HG02623 (cell line): ENCODE data around the gene FIBCD1.

Experiments used
- ATAC-seq: cut with Tn5 transposase; IDR thresholded peaks from one replicate; pipeline ENCODE4 v1.9.1; 2021; ENCODE audit warnings: moderate library complexity; ENCODE audit not compliant: unreplicated experiment

The FIBCD1 gene

DNA sequence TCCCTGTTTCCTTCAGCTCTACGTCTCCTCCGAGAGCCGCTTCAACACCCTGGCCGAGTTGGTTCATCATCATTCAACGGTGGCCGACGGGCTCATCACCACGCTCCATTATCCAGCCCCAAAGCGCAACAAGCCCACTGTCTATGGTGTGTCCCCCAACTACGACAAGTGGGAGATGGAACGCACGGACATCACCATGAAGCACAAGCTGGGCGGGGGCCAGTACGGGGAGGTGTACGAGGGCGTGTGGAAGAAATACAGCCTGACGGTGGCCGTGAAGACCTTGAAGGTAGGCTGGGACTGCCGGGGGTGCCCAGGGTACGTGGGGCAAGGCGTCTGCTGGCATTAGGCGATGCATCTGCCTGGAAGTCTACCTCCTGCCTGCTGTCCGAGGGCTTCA is 76.3 kb downstream of the FIBCD1 start:
- no peak for ATAC-seq

DNA sequence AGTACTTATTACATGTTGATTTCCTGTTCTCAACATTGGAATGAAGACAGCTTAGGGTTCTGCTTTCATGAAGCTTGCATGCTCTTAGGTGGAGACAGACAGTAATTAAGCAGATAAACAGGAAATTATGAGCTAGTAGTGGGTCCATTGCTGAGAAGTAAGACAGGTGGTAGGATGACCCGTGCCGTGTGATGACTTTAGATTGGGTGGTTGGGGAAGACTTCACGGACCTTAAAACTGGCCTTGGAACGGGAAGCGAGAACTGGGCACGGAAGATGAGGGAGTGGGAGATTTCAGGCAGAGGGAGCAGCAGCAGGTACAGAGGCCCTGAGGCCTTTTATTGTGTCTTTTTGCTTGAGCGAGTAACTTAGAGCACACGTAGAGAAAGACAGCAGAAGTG is 76.8 kb downstream of the FIBCD1 start:
- no peak for ATAC-seq

DNA sequence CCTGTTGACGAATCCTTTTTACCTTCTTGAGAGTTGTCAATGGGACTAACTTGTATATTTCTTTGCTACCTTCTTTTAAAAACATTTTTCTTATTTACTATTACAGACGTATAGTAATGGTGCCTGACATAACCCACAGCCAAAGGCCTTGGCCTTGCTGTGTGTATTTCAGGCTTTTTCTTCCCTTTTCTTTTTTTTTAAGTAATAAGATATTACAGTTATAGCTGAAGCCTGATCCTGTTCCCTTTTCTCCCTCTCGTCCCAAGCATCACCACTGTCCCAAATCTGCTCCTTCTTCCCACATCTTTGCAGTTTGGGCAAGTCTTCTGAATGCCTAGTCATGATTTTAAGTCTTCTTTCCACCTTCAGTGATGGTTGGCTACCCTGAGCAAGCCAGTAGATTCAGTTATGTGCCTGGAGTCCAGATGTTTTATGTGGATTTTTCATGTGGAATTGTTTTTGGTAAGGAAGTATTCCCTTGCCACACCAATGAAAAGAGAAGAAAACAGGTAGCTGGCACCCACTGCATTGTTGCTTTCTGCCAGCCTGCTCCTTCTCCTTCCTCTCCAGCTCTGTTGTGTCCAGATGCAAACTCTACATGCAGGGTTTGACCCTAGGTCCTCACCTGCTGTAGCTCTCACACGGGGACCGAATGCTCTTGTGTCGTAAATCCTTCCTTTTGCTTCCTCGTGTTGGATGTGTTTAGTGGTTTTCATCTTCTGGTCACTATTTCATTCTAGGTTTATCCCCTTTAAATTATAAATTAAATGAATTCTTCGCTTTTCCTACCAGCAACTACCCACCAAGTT is 77.5 kb downstream of the FIBCD1 start:
- ATAC-seq: no peak

DNA sequence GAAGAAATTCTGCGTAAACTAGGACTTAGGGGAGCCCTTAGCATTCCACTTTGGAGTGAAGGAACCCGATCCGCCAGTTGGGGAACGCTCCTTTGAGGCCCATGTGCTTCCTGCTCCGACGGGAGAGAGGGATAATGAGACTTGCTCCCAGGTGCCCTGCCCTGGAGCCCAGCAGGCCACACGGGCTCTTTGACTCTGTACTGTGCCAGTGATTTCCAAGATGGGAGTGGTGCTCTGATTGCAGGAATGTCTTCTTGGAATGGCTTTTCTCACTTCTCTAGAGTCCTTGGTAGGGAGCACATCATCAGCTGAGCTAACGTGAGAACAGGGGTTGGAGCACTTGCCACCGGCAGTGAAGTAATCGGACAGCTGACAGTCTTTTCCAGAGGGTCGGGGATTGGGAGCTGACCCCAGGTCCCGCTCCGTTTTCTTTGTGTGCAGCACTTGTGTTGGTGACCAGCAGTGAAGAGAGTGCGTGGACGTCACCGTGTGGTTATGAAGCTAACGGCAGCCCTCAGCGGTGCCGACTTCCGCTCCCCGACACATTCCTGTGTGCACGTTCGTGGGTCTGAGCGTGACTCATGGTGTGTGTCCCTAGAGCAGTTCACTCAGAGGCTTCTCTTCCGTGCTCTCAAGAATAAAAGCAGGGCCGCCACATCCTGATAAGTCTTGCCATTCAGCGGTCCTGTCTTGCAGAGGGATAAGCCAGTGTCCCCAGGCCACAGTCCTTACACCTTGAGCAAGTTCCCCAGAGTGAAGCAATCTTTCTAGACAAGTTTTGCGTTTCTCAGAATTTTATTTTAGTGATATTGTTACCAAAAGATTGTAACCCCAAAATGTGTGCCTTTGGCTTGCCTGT is 78.4 kb downstream of the FIBCD1 start:
- ATAC-seq: no peak

DNA sequence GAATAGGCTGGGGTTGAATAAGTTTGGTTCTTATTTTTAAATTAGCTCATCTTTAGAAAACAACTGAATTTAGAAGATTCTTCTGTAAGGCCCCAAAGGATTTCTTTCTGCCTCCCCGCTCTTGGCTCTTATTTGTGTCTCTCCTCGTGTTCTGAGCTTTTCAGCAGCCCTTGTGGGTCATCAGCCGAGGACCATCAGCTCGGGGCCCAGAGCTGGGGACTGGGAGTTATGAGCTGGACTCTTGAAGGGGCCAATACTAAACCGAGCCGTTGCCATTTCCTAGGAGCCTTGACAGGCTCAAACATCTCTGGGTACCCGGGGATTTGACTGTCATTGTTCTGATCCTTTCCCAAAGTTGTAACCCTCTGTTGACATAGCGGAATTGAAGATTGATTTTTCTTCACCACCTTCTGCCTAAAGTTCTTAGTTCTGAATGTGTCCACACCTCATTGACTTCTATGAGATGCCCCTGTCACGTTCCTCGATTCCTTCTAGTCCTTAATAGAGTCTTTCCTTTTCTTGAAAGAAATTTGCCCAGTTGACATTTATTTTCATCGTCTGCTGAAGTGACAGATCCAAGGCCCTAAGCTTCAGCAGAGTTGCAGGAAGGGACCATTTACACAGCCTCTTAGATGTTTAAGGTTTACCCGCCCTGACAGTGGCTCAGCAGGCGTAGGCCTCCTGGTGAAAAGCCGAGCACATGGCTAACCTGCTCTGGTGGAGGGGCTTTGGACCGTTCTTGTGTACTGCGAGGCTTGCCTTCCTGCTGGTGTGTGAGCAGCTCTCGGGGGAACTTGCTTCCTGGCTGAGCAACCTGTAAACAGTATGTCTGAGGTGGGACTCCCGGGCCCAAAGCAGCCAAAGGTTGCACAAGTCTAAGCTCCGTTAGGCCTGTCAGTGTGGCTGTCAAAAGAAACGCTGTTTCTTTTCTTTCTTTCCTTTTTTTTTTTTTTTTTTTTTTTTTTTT is 80.0 kb downstream of the FIBCD1 start:
- ATAC-seq: no peak

DNA sequence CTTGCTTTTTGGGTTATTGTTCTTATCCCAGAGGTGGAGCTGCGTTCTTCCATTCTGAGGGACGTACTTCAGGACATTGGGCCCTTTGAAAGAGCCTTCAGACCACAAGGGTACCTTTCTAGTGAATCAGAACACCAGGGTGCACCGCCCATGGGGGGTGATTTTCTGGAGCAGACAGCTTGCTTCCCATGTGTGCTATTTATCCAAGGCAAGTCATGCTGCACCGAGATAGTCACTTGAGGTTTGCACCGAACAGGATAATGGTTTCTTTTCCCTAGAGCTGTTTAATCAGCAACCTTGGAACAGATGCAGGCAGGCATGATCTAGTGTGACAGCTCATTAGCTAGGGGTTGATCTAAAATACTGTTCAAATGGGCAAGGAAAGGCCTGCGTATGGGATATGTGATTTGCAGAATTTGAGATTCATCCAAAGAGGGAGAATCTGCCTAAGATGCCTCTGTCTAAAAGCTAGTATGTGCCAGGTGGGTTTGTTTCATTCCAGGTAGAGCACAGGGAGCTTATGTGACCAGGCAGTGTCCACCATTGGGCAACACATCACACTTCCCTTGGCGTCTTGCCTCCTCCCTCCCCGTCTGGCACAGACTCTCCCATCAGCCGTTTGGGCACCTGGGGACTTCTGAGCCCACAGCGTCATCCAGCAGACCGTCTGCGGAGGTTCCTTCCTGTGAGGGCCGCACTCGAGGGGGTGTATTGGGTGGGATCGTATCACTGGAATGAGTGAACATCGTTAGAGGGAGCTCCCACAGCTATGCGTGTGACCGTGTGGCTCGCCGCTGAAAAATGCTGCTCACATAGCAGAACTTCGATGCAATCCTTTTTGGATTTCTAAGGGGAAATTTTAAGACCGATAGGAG is 80.9 kb downstream of the FIBCD1 start:
- ATAC-seq: no peak

DNA sequence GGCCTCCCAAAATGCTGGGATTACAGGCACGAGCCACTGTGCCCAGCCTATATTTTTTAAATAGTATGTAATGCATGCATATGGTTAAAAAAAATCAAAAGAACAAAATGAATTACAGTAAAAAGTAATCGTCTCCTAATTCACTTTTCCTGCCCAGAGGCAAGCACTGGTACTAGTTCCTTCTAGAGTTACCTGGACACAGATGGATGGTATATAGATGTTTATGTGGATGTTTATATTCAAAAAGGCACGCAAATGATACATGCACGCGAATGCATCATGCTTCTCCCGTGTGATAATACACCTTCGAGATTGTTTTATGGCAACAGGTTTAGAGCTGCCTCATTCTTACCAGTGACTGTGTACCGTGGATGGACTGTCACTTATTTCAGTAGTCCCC is 82.6 kb downstream of the FIBCD1 start:
- ATAC-seq: no peak

DNA sequence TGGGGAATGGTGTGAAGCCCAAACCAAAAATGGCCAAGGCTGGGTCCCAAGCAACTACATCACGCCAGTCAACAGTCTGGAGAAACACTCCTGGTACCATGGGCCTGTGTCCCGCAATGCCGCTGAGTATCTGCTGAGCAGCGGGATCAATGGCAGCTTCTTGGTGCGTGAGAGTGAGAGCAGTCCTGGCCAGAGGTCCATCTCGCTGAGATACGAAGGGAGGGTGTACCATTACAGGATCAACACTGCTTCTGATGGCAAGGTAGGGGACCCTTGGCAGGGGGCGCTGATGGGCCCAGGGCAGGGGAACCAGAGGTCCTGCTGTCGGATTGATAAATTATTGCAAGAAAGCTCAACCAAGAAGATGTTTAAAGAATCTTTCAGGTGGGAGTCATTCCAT is 84.2 kb downstream of the FIBCD1 start:
- ATAC-seq: no peak

DNA sequence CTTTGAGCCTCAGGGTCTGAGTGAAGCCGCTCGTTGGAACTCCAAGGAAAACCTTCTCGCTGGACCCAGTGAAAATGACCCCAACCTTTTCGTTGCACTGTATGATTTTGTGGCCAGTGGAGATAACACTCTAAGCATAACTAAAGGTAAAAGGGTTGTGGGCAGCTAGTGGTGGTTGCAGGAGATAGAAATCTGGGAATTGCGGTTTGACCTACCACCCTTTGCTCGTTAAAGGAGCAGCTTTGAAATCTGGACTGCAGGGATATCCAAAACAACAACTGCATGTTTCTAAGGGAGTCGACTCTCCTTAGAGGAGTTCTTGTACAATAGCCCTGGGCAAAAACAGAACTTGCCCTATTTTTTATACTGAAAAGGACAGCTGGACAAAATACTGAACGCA is 85.0 kb downstream of the FIBCD1 start:
- no peak for ATAC-seq

DNA sequence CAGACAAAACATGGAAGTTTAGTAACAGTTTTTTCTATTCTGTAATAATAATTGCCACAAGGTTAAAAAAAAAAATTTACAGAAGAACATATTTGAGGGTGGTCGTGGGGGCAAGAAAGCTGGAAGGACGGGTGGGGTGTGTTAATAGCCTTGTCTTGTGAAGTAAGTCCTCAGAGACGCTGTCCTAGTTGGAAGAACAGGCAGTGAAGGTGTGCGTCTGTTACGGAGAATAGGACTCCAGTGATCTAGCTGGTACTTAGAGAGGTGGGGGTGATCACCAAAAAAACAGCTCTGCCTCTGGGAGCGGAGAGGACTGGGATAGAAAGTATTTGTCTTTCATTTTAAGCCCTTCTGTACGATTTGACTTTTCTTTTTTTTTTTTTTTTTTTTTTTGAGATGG is 86.2 kb downstream of the FIBCD1 start:
- no peak for ATAC-seq
